ENCODE measurements around the gene RYR2. TPM values are rescaled to one million over a fixed set of nuclear protein-coding genes. Genes with fewer than 3 reads are reported as not detected.

The RYR2 gene
- total and polyA plus RNA-seq, 9 of the 15 experiments (the other 6 are each of a cell fraction or from before 2014, with no cell fraction given), result 0.03 to 0.42 (median 0.14) TPM

GRCh38 chr1:236998546-236998945 is 43.4 kb upstream of the RYR2 start (continued):
- TF ChIP-seq ZBTB2 (IDR thresholded peaks at IDR 0.05) (no peak), ATF3 (IDR thresholded peaks at IDR 0.05) (no peak), ATF3 (CRISPR knock-in tag; conservative IDR thresholded peaks at IDR 0.05) (no peak), TAF7 (tag; IDR thresholded peaks at IDR 0.05) (no peak), ZBTB9 (CRISPR knock-in tag; IDR thresholded peaks at IDR 0.05) (no peak), TAF15 (IDR thresholded peaks at IDR 0.05; ENCODE audit: low read depth, low read length) (no peak), KLF1 (tag; IDR thresholded peaks at IDR 0.05) (no peak)

- ChIA-PET CTCF (ENCODE audit: low intra/inter-chr PET ratio) (no interaction called here), POLR2A (interaction anchor here (0.7 kb wide), 1 partner anchor 47 kb away, joined by 3 read pairs; no protein-coding TSS in a partner anchor)
- 0 out of 2 replicates have a peak, but pooled peaks have one; percentile 33 for TF ChIP-seq ZC3H11A (IDR thresholded peaks at IDR 0.05; ENCODE audit: low read depth, low read length)
- no peak for TF ChIP-seq MXI1 (IDR thresholded peaks at IDR 0.05; ENCODE audit: low read depth, low read length)
- Histone ChIP-seq H3K27ac (ENCODE audit: extremely low read depth, low read depth, low read length) (no peak overlapping the region), H2AFZ (ENCODE audit: low read depth, low read length) (no peak overlapping the region), H3K27me3 (ENCODE audit: control insufficient read depth in 2 of 2, insufficient read depth in 2 of 2, low read length in 2 of 2) (peaks cover 34 to 60% of the 10 kb centered on the region in 2 experiments), H3K9me1 (ENCODE audit: control insufficient read depth, insufficient read depth, low read length) (no peaks in the 10 kb centered on the region), H4K20me1 (replicated peaks; ENCODE audit: control insufficient read depth, insufficient read depth, low read length) (no peaks in the 10 kb centered on the region), H3K4me2 (ENCODE audit: insufficient read depth, low read length) (no peak overlapping the region), H3K9me3 (replicated peaks; ENCODE audit: control insufficient read depth, insufficient read depth, low read depth, low read length) (no peaks in the 10 kb centered on the region), H3K4me3 (no peak overlapping the region), H3K79me2 (ENCODE audit: control insufficient read depth, insufficient read depth, low read length) (no peaks in the 10 kb centered on the region), H3K4me1 (replicated peaks in 1 of 2; ENCODE audit: control insufficient read depth in 2 of 2, insufficient read depth in 2 of 2, low read length in 2 of 2) (peaks cover 3 to 4% of the 10 kb centered on the region in 2 experiments; a peak in 1 of 5 replicates), H3K36me3 (ENCODE audit: control insufficient read depth, insufficient read depth, low read length) (no peaks in the 10 kb centered on the region), H3K9ac (ENCODE audit: insufficient read depth in 1 of 2, low read depth in 2 of 2, low read length in 2 of 2) (no peak overlapping the region)
- DNase-seq (ENCODE audit: extremely low read depth in 1 of 4, low spot score in 3 of 4) (no peak), ATAC-seq (no peak), FAIRE-seq (no peak)
- 3% methylated on average over 4 of the region's 4 CpGs for WGBS (ENCODE audit: insufficient coverage, low coverage, missing lambda C conversion rate)
- intact Hi-C loops (cut with micrococcal nuclease), result no loop called here
- in situ Hi-C loops (cut with MboI), result no loop called here
- no TSS peak for BruUV-seq (replicated peaks)
Measured at GRCh38 chr1:237000191-237000590, 41.8 kb upstream of the RYR2 start.
